Activated T-helper 2 cell treated with anti-CD3 and anti-CD28 coated beads, Interferon-gamma antibody, Interleukin-2, Interleukin-4, amounts not matched to agents 10 μg/mL and 5 μg/mL and 100 μg/mL, durations not matched to agents 14 hours and 24 hours and 36 hours (primary cell): ENCODE results near the gene LYPD8. TPM values are rescaled to one million over a fixed set of nuclear protein-coding genes. Genes with fewer than 3 reads are reported as not detected.
"Not testable (repeated sequence)": the region's sequence is repeated elsewhere in the genome, so short reads cannot be mapped to it uniquely, and the experiment has no call there.

ENCODE experiments used
- DNase-seq: peaks from one replicate; pipeline ENCODE4 v3.0.0; 2021; ENCODE audit warnings: low spot score
- H3K27ac Mint-ChIP-seq: one replicate; pipeline ENCODE4 v1.8.0; 2021; ENCODE audit warnings: mixed read lengths
- H3K27me3 Mint-ChIP-seq: one replicate; pipeline ENCODE4 v1.8.0; 2021; ENCODE audit warnings: low read depth, mixed read lengths
- H3K36me3 Mint-ChIP-seq: one replicate; pipeline ENCODE4 v1.8.0; 2021; ENCODE audit warnings: low read depth, mixed read lengths
- H3K4me1 Mint-ChIP-seq: one replicate; pipeline ENCODE4 v1.8.0; 2021; ENCODE audit warnings: low read depth, mixed read lengths
- H3K4me3 Mint-ChIP-seq: one replicate; pipeline ENCODE4 v1.8.0; 2021; ENCODE audit warnings: low read depth, mild to moderate bottlenecking, moderate library complexity, mixed read lengths
- H3K9me3 Mint-ChIP-seq: one replicate; pipeline ENCODE4 v1.8.0; 2021; ENCODE audit warnings: mixed read lengths
- intact Hi-C: fragments of 100-400 bp; cut with micrococcal nuclease; formaldehyde crosslinking; loops from one replicate; pipeline ENCODE4 v1.15.1; 2023
- total RNA-seq: library from RNA; stranded (reverse); gene quantifications from 2 replicates; pipeline ENCODE4 v1.2.3, GENCODE V29; 2022

LYPD8 gene
- not detected in 2 replicates for total RNA-seq

GRCh38 chr1:248755517-248755916 is at the start of gene LYPD8:
Gene LYPD8 (minus strand): TSS chr1:248755759. CDS start chr1:248751081, 4,678 bp downstream.
- intact Hi-C loops, result no loop called here
- Mint-ChIP-seq H3K9me3 (no peaks in the 10 kb centered on the region), H3K4me1 (no peaks in the 10 kb centered on the region), H3K27ac (no peak within 1 kb of the TSS), H3K27me3 (no peaks in the 10 kb centered on the region), H3K36me3 (no peaks in the 10 kb centered on the region), H3K4me3 (no peak within 1 kb of the TSS)
- no peak for DNase-seq

- H3K4me3 Mint-ChIP-seq, result no peak overlapping the region
- H3K27ac Mint-ChIP-seq, result no peak overlapping the region
- intact Hi-C loops, result no loop called here
- no peaks in the 10 kb centered on the region for H3K4me1 Mint-ChIP-seq
- no peaks in the 10 kb centered on the region for H3K9me3 Mint-ChIP-seq
- no peak for DNase-seq
- peaks cover 6% of the 10 kb centered on the region for H3K27me3 Mint-ChIP-seq
- H3K36me3 Mint-ChIP-seq, result no peaks in the 10 kb centered on the region
Observed at GRCh38 chr1:248804771-248805681, 49.5 kb upstream of the LYPD8 start.

- H3K9me3 Mint-ChIP-seq, H3K36me3 Mint-ChIP-seq, H3K4me1 Mint-ChIP-seq, DNase-seq, intact Hi-C loops, H3K4me3 Mint-ChIP-seq, H3K27ac Mint-ChIP-seq: not testable (repeated sequence)
- peaks cover 10% of the 10 kb centered on the region for H3K27me3 Mint-ChIP-seq
Observed at GRCh38 chr1:248803501-248803900, 47.9 kb upstream of the LYPD8 start.

- H3K27ac Mint-ChIP-seq, result no peak overlapping the region
- intact Hi-C loops, result no loop called here
- DNase-seq, result no peak
- H3K4me1 Mint-ChIP-seq, result no peaks in the 10 kb centered on the region
- H3K4me3 Mint-ChIP-seq, result no peak overlapping the region
- peaks cover 18% of the 10 kb centered on the region for H3K27me3 Mint-ChIP-seq
- H3K9me3 Mint-ChIP-seq, result no peaks in the 10 kb centered on the region
- H3K36me3 Mint-ChIP-seq, result no peaks in the 10 kb centered on the region
Observed at GRCh38 chr1:248802454-248802853, 46.9 kb upstream of the LYPD8 start.

- H3K36me3 Mint-ChIP-seq, result no peaks in the 10 kb centered on the region
- H3K9me3 Mint-ChIP-seq, result no peaks in the 10 kb centered on the region
- no peaks in the 10 kb centered on the region for H3K4me1 Mint-ChIP-seq
- DNase-seq, result no peak
- intact Hi-C loops, result no loop called here
- H3K27ac Mint-ChIP-seq, result no peak overlapping the region
- no peak overlapping the region for H3K4me3 Mint-ChIP-seq
- peaks cover 25% of the 10 kb centered on the region for H3K27me3 Mint-ChIP-seq
Observed at GRCh38 chr1:248800459-248800858, 44.9 kb upstream of the LYPD8 start.

GRCh38 chr1:248798791-248799190 is 43.2 kb upstream of the LYPD8 start:
- Mint-ChIP-seq H3K4me1 (peaks cover 4% of the 10 kb centered on the region), H3K4me3 (no peak overlapping the region), H3K36me3 (no peaks in the 10 kb centered on the region), H3K27ac (no peak overlapping the region), H3K9me3 (peaks cover 7% of the 10 kb centered on the region), H3K27me3 (peaks cover 26% of the 10 kb centered on the region)
- intact Hi-C loops, result no loop called here
- DNase-seq, result no peak

GRCh38 chr1:248794663-248795062 is 39.1 kb upstream of the LYPD8 start:
- H3K9me3 Mint-ChIP-seq, intact Hi-C loops, H3K27ac Mint-ChIP-seq, H3K4me1 Mint-ChIP-seq, H3K4me3 Mint-ChIP-seq, DNase-seq, H3K36me3 Mint-ChIP-seq: not testable (repeated sequence)
- H3K27me3 Mint-ChIP-seq, result peaks cover 24% of the 10 kb centered on the region

- intact Hi-C loops, result no loop called here
- H3K36me3 Mint-ChIP-seq, result no peaks in the 10 kb centered on the region
- no peak for DNase-seq
- no peak overlapping the region for H3K4me3 Mint-ChIP-seq
- peaks cover 5% of the 10 kb centered on the region for H3K4me1 Mint-ChIP-seq
- H3K27ac Mint-ChIP-seq, result no peak overlapping the region
- peaks cover 8% of the 10 kb centered on the region for H3K9me3 Mint-ChIP-seq
- H3K27me3 Mint-ChIP-seq, result peaks cover 23% of the 10 kb centered on the region
Observed at GRCh38 chr1:248793592-248793991, 38.0 kb upstream of the LYPD8 start.

GRCh38 chr1:248792342-248792741 is 36.8 kb upstream of the LYPD8 start:
- peaks cover 5% of the 10 kb centered on the region for H3K4me1 Mint-ChIP-seq
- no peaks in the 10 kb centered on the region for H3K36me3 Mint-ChIP-seq
- intact Hi-C loops, result no loop called here
- no peak for DNase-seq
- peaks cover 15% of the 10 kb centered on the region for H3K27me3 Mint-ChIP-seq
- no peak overlapping the region for H3K4me3 Mint-ChIP-seq
- no peak overlapping the region for H3K27ac Mint-ChIP-seq
- H3K9me3 Mint-ChIP-seq, result peaks cover 8% of the 10 kb centered on the region

- Mint-ChIP-seq H3K4me1 (peaks cover 8% of the 10 kb centered on the region), H3K36me3 (no peaks in the 10 kb centered on the region), H3K27ac (no peak overlapping the region), H3K9me3 (peaks cover 8% of the 10 kb centered on the region), H3K4me3 (no peak overlapping the region), H3K27me3 (peaks cover 9% of the 10 kb centered on the region)
- intact Hi-C loops, result no loop called here
- no peak for DNase-seq
Observed at GRCh38 chr1:248791010-248791409, 35.5 kb upstream of the LYPD8 start.

GRCh38 chr1:248790456-248790855 is 34.9 kb upstream of the LYPD8 start:
- DNase-seq, result no peak
- H3K9me3 Mint-ChIP-seq, result peaks cover 8% of the 10 kb centered on the region
- H3K4me3 Mint-ChIP-seq, result no peak overlapping the region
- H3K27me3 Mint-ChIP-seq, result peaks cover 8% of the 10 kb centered on the region
- no peak overlapping the region for H3K27ac Mint-ChIP-seq
- H3K4me1 Mint-ChIP-seq, result peaks cover 11% of the 10 kb centered on the region
- no peaks in the 10 kb centered on the region for H3K36me3 Mint-ChIP-seq
- intact Hi-C loops, result no loop called here

- DNase-seq, H3K9me3 Mint-ChIP-seq, intact Hi-C loops, H3K27me3 Mint-ChIP-seq, H3K4me3 Mint-ChIP-seq, H3K36me3 Mint-ChIP-seq, H3K27ac Mint-ChIP-seq: not testable (repeated sequence)
- H3K4me1 Mint-ChIP-seq, result peaks cover 11% of the 10 kb centered on the region
Observed at GRCh38 chr1:248789337-248789736, 33.8 kb upstream of the LYPD8 start.

GRCh38 chr1:248788327-248788726 is 32.8 kb upstream of the LYPD8 start:
- DNase-seq, result no peak
- Mint-ChIP-seq H3K9me3 (no peaks in the 10 kb centered on the region), H3K4me1 (peaks cover 6% of the 10 kb centered on the region), H3K27me3 (peaks cover 7% of the 10 kb centered on the region), H3K27ac (no peak overlapping the region), H3K36me3 (no peaks in the 10 kb centered on the region), H3K4me3 (no peak overlapping the region)
- intact Hi-C loops, result no loop called here
